ENCODE results near the gene CCN5.
"Not testable (repeated sequence)": the region's sequence is repeated elsewhere in the genome, so short reads cannot be mapped to it uniquely, and the experiment has no call there.

CCN5 gene

GRCh38 chr20:44762466-44763140 lies 47.4 kb downstream of the CCN5 start:
- no peak for DNase-seq

GRCh38 chr20:44763798-44764197 lies 48.6 kb downstream of the CCN5 start:
- not testable (repeated sequence) for DNase-seq

- no peak for DNase-seq
Measured at GRCh38 chr20:44765091-44765490, 49.9 kb downstream of the CCN5 start.

GRCh38 chr20:44765701-44766347 lies 50.7 kb downstream of the CCN5 start:
- DNase-seq = no peak

- no peak for DNase-seq
Measured at GRCh38 chr20:44768256-44768655, 53.1 kb downstream of the CCN5 start.

GRCh38 chr20:44768854-44769480 lies 53.8 kb downstream of the CCN5 start:
- no peak for DNase-seq

- no peak for DNase-seq
Measured at GRCh38 chr20:44769481-44769863, 54.3 kb downstream of the CCN5 start.

GRCh38 chr20:44770484-44771171 lies 55.5 kb downstream of the CCN5 start:
- no peak for DNase-seq

GRCh38 chr20:44771172-44771535 lies 56.0 kb downstream of the CCN5 start:
- DNase-seq = no peak

- DNase-seq = no peak
Measured at GRCh38 chr20:44772636-44773035, 57.5 kb downstream of the CCN5 start.

- no peak for DNase-seq
Measured at GRCh38 chr20:44773070-44773829, 58.1 kb downstream of the CCN5 start.

GRCh38 chr20:44776980-44777379 lies 61.8 kb downstream of the CCN5 start:
- DNase-seq = no peak
